Loucy (cell line): ENCODE data around the gene GLYR1.
A peak's percentile ranks its signal among the peaks of the same experiment; 100 is the strongest.

Experiments
- H2AFZ ChIP-seq: fragments of 200-600 bp; sonication (generic); 2 replicates; pipeline ENCODE4 v1.6.0; 2016; ENCODE audit warnings: antibody characterized with exemption, mild to moderate bottlenecking, low read length, moderate library complexity
- H3F3A ChIP-seq: fragments of 200-600 bp; 2 replicates; pipeline ENCODE4 v1.6.0; 2016; ENCODE audit warnings: antibody characterized with exemption, low read depth, mild to moderate bottlenecking
- H3K27me3 ChIP-seq: fragments of 200-600 bp; sonication (generic); 2 replicates; pipeline ENCODE4 v1.6.1; 2014; ENCODE audit warnings: low read length, mild to moderate bottlenecking; ENCODE audit not compliant: insufficient read depth, poor library complexity, severe bottlenecking
- H3K36me3 ChIP-seq: fragments of 200-600 bp; sonication (generic); 2 replicates; pipeline ENCODE4 v1.6.1; 2016; ENCODE audit warnings: low read length; ENCODE audit not compliant: insufficient read depth
- H3K4me1 ChIP-seq: fragments of 200-600 bp; sonication (generic); 2 replicates; pipeline ENCODE4 v1.5.1; 2014; ENCODE audit warnings: low read length, mild to moderate bottlenecking; ENCODE audit not compliant: insufficient read depth, poor library complexity, severe bottlenecking
- H3K4me2 ChIP-seq: fragments of 200-600 bp; sonication (generic); 2 replicates; pipeline ENCODE4 v1.6.0; 2014; ENCODE audit warnings: antibody characterized with exemption, low read length, low read depth, mild to moderate bottlenecking; ENCODE audit not compliant: poor library complexity, severe bottlenecking
- H3K4me3 ChIP-seq: fragments of 200-600 bp; sonication (generic); 2 replicates; pipeline ENCODE4 v1.5.1; 2014; ENCODE audit warnings: low read length, mild to moderate bottlenecking, mixed read lengths; ENCODE audit not compliant: poor library complexity, severe bottlenecking
- H3K79me2 ChIP-seq: fragments of 200-600 bp; sonication (generic); 2 replicates; pipeline ENCODE4 v1.6.1; 2014; ENCODE audit warnings: low read length; ENCODE audit not compliant: insufficient read depth
- H3K9ac ChIP-seq: fragments of 200-600 bp; sonication (generic); 2 replicates; pipeline ENCODE4 v1.6.0; 2014; ENCODE audit warnings: mild to moderate bottlenecking, low read depth, low read length, moderate library complexity; ENCODE audit not compliant: poor library complexity, severe bottlenecking
- H3K9me2 ChIP-seq: fragments of 200-600 bp; sonication (generic); replicated peaks from 2 replicates; pipeline ENCODE4 v1.6.1; 2016; ENCODE audit warnings: low read depth, low read length, mixed read lengths
- H3K9me3 ChIP-seq: fragments of 200-600 bp; sonication (generic); 2 replicates; pipeline ENCODE4 v1.6.1; 2014; ENCODE audit warnings: mild to moderate bottlenecking, antibody characterized with exemption, low read length, low read depth; ENCODE audit not compliant: insufficient read depth
- H4K20me1 ChIP-seq: fragments of 200-600 bp; sonication (generic); 2 replicates; pipeline ENCODE4 v1.6.0; 2014; ENCODE audit warnings: antibody characterized with exemption, low read length, mild to moderate bottlenecking; ENCODE audit not compliant: insufficient read depth, poor library complexity, severe bottlenecking
- EZH2phosphoT487 ChIP-seq: fragments of 200-600 bp; IDR thresholded peaks from 2 replicates; pipeline ENCODE4 v1.6.1; 2018; ENCODE audit warnings: antibody characterized with exemption, mild to moderate bottlenecking, moderate library complexity, borderline replicate concordance
- TF ChIP-seq, protein P1 (sequence below): fragments of 200-600 bp; sonication (generic); conservative IDR thresholded peaks from 2 replicates; pipeline ENCODE4 v1.5.1; 2014; ENCODE audit warnings: mild to moderate bottlenecking, antibody characterized with exemption, low read length

Gene GLYR1

GRCh38 chr16:4852221-4852872 is 5.3 kb upstream of the GLYR1 start:
- peak overlapping the region; percentile 79 for H3K4me2 ChIP-seq
- H3F3A ChIP-seq: no peaks in the 10 kb centered on the region
- H3K4me1 ChIP-seq: peaks cover 20% of the 10 kb centered on the region
- no peak overlapping the region for H2AFZ ChIP-seq
- H3K79me2 ChIP-seq: peaks cover 55% of the 10 kb centered on the region
- peaks cover 27% of the 10 kb centered on the region for H4K20me1 ChIP-seq
- peak overlapping the region; percentile 38 for H3K4me3 ChIP-seq
- no peaks in the 10 kb centered on the region for H3K9me3 ChIP-seq
- no peaks in the 10 kb centered on the region for H3K27me3 ChIP-seq
- no peak for TF ChIP-seq EZH2phosphoT487
- TF ChIP-seq, protein P1, sequence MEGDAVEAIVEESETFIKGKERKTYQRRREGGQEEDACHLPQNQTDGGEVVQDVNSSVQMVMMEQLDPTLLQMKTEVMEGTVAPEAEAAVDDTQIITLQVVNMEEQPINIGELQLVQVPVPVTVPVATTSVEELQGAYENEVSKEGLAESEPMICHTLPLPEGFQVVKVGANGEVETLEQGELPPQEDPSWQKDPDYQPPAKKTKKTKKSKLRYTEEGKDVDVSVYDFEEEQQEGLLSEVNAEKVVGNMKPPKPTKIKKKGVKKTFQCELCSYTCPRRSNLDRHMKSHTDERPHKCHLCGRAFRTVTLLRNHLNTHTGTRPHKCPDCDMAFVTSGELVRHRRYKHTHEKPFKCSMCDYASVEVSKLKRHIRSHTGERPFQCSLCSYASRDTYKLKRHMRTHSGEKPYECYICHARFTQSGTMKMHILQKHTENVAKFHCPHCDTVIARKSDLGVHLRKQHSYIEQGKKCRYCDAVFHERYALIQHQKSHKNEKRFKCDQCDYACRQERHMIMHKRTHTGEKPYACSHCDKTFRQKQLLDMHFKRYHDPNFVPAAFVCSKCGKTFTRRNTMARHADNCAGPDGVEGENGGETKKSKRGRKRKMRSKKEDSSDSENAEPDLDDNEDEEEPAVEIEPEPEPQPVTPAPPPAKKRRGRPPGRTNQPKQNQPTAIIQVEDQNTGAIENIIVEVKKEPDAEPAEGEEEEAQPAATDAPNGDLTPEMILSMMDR: no peak
- H3K36me3 ChIP-seq: peaks cover 9% of the 10 kb centered on the region; the same call in 1 of the 2 replicates
- no peaks in the 10 kb centered on the region for H3K9me2 ChIP-seq
- no peak overlapping the region for H3K9ac ChIP-seq

- Histone ChIP-seq H3K27me3 (no peaks in the 10 kb centered on the region), H3K36me3 (peaks cover 5% of the 10 kb centered on the region; the same call in 1 of the 2 replicates), H3K9me2 (no peaks in the 10 kb centered on the region), H2AFZ (no peak overlapping the region), H3K4me1 (peaks cover 20% of the 10 kb centered on the region), H3K4me2 (peak overlapping the region; percentile 79), H3K9ac (peak overlapping the region; percentile 55), H3K4me3 (peak overlapping the region; percentile 85), H3K9me3 (no peaks in the 10 kb centered on the region), H3F3A (no peaks in the 10 kb centered on the region), H4K20me1 (peaks cover 44% of the 10 kb centered on the region), H3K79me2 (peaks cover 73% of the 10 kb centered on the region)
- TF ChIP-seq, protein P1: no peak
- TF ChIP-seq EZH2phosphoT487: no peak
Observed at GRCh38 chr16:4850211-4850610, 3.1 kb upstream of the GLYR1 start.

- Histone ChIP-seq H3F3A (no peaks in the 10 kb centered on the region), H3K9ac (peak overlapping the region; percentile 85), H3K36me3 (peaks cover 5% of the 10 kb centered on the region; the same call in 1 of the 2 replicates), H3K9me3 (no peaks in the 10 kb centered on the region), H4K20me1 (peaks cover 47% of the 10 kb centered on the region), H3K4me3 (peak overlapping the region; percentile 85), H3K27me3 (no peaks in the 10 kb centered on the region), H3K9me2 (no peaks in the 10 kb centered on the region), H3K4me1 (peaks cover 20% of the 10 kb centered on the region), H3K4me2 (peak overlapping the region; percentile 79), H3K79me2 (peaks cover 85% of the 10 kb centered on the region), H2AFZ (peak overlapping the region; percentile 55; the same call in 1 of the 2 replicates)
- TF ChIP-seq EZH2phosphoT487: no peak
- TF ChIP-seq, protein P1: no peak
Observed at GRCh38 chr16:4847774-4848587, 893 bp upstream of the GLYR1 start.
